OCI-LY7 (cell line): ENCODE results near the gene PPIAL4G.
"Not testable (repeated sequence)": the region's sequence is repeated elsewhere in the genome, so short reads cannot be mapped to it uniquely, and the experiment has no call there.

Experiments used
- EZH2phosphoT487 ChIP-seq: fragments of 200-600 bp; sonication (generic); IDR thresholded peaks from 2 replicates; pipeline ENCODE4 v1.6.1; 2018; ENCODE audit warnings: low read depth, borderline replicate concordance, mild to moderate bottlenecking, mixed run types, antibody characterized with exemption, low read length, moderate library complexity, mixed read lengths
- TF ChIP-seq, protein P1 (sequence below): fragments of 200-600 bp; sonication (generic); conservative IDR thresholded peaks from 2 replicates; pipeline ENCODE4 v1.5.1; 2014; ENCODE audit warnings: mild to moderate bottlenecking, antibody characterized with exemption, low read length, moderate library complexity, mixed read lengths

DNA sequence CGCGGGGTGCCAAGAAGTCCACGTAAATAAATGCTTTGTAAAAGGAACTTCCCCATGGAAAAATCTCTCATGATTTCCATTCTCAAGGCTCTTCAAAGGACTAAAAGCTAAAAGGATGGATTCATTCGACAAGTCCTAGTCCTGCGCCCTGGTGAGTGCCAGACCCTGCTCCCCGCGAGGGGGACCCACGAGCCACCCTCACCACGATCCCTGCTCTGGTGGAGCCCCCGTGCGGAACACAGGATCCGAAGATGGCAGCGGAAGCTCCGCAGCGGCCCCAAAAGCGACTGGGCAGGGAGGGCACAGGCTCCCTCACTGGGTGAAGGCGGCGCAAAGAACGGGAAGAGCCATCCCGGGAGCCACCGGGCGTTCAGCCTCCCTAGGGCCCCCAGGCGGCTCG, 45.5 kb upstream of the PPIAL4G start:
- TF ChIP-seq, protein P1, sequence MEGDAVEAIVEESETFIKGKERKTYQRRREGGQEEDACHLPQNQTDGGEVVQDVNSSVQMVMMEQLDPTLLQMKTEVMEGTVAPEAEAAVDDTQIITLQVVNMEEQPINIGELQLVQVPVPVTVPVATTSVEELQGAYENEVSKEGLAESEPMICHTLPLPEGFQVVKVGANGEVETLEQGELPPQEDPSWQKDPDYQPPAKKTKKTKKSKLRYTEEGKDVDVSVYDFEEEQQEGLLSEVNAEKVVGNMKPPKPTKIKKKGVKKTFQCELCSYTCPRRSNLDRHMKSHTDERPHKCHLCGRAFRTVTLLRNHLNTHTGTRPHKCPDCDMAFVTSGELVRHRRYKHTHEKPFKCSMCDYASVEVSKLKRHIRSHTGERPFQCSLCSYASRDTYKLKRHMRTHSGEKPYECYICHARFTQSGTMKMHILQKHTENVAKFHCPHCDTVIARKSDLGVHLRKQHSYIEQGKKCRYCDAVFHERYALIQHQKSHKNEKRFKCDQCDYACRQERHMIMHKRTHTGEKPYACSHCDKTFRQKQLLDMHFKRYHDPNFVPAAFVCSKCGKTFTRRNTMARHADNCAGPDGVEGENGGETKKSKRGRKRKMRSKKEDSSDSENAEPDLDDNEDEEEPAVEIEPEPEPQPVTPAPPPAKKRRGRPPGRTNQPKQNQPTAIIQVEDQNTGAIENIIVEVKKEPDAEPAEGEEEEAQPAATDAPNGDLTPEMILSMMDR, result not testable (repeated sequence)
- not testable (repeated sequence) for TF ChIP-seq EZH2phosphoT487
